ENCODE data around the gene CNIH2.
"Not testable (repeated sequence)": the region's sequence is repeated elsewhere in the genome, so short reads cannot be mapped to it uniquely, and the experiment has no call there.

The CNIH2 gene

GRCh38 chr11:66259956-66260355 is 18.0 kb upstream of the CNIH2 start:
- no peak for DNase-seq

- no peak for DNase-seq
Observed at GRCh38 chr11:66261578-66261977, 16.4 kb upstream of the CNIH2 start.

GRCh38 chr11:66262191-66262590 is 15.8 kb upstream of the CNIH2 start:
- no peak for DNase-seq

GRCh38 chr11:66262696-66263095 is 15.3 kb upstream of the CNIH2 start:
- DNase-seq, result no peak

- DNase-seq, result no peak
Observed at GRCh38 chr11:66263231-66263630, 14.7 kb upstream of the CNIH2 start.

- no peak for DNase-seq
Observed at GRCh38 chr11:66263785-66264184, 14.2 kb upstream of the CNIH2 start.

GRCh38 chr11:66264383-66264782 is 13.6 kb upstream of the CNIH2 start:
- no peak for DNase-seq

GRCh38 chr11:66264914-66265313 is 13.1 kb upstream of the CNIH2 start:
- no peak for DNase-seq

- no peak for DNase-seq
Observed at GRCh38 chr11:66265531-66266377, 12.2 kb upstream of the CNIH2 start.

GRCh38 chr11:66266378-66267038 is 11.5 kb upstream of the CNIH2 start:
- DNase-seq, result no peak

GRCh38 chr11:66267039-66267378 is 11.0 kb upstream of the CNIH2 start:
- DNase-seq, result no peak

GRCh38 chr11:66267379-66268243 is 10.4 kb upstream of the CNIH2 start:
- DNase-seq, result peak; percentile 87

- peak; percentile 100 for DNase-seq
Observed at GRCh38 chr11:66268244-66268951, 9.6 kb upstream of the CNIH2 start, which contains the start of gene RAB1B. TSS of gene RAB1B (plus strand) at chr11:66268639. CDS start at chr11:66268680, 41 bp downstream.

GRCh38 chr11:66268952-66269905 is 8.7 kb upstream of the CNIH2 start:
- DNase-seq, result peak; percentile 44

GRCh38 chr11:66271816-66272215 is 6.2 kb upstream of the CNIH2 start:
- no peak for DNase-seq

- no peak for DNase-seq
Observed at GRCh38 chr11:66272596-66272995, 5.4 kb upstream of the CNIH2 start.

- DNase-seq, result no peak
Observed at GRCh38 chr11:66274219-66274618, 3.8 kb upstream of the CNIH2 start.

GRCh38 chr11:66275396-66275795 is 2.6 kb upstream of the CNIH2 start:
- DNase-seq, result no peak

GRCh38 chr11:66275984-66276612 is 1.9 kb upstream of the CNIH2 start:
- DNase-seq, result no peak

- DNase-seq, result not testable (repeated sequence)
Observed at GRCh38 chr11:66276619-66277018, 1.4 kb upstream of the CNIH2 start.

GRCh38 chr11:66277064-66277463 is 911 bp upstream of the CNIH2 start:
- DNase-seq, result not testable (repeated sequence)
